WERI-Rb-1 (cell line): ENCODE measurements around the gene PLXND1.

ENCODE experiments used
- DNase-seq: peaks from one replicate; pipeline ENCODE4 v3.0.0-alpha.2; 2020
- H3K27ac ChIP-seq: fragments of 250-450 bp; sonication (Bioruptor Pico); 2 replicates; pipeline ENCODE4 v1.5.1; 2020; ENCODE audit warnings: mild to moderate bottlenecking, moderate library complexity
- H3K27me3 ChIP-seq: fragments of 250-450 bp; sonication (Bioruptor Pico); 2 replicates; pipeline ENCODE4 v1.5.1; 2021; ENCODE audit warnings: mild to moderate bottlenecking, low read depth, moderate library complexity; ENCODE audit not compliant: insufficient read depth, severe bottlenecking
- H3K36me3 ChIP-seq: fragments of 250-450 bp; sonication (Bioruptor Pico); 2 replicates; pipeline ENCODE4 v1.5.1; 2020; ENCODE audit warnings: mild to moderate bottlenecking, moderate library complexity
- H3K4me3 ChIP-seq: 2 replicates; pipeline ENCODE4 v1.5.1; 2011; ENCODE audit warnings: low read depth, mild to moderate bottlenecking, control low read depth, low read length
- H3K9me3 ChIP-seq: fragments of 250-450 bp; sonication (Bioruptor Pico); 2 replicates; pipeline ENCODE4 v1.5.1; 2021; ENCODE audit warnings: mild to moderate bottlenecking, moderate library complexity; ENCODE audit not compliant: severe bottlenecking
- TF ChIP-seq, protein P1 (sequence below): IDR thresholded peaks from 2 replicates; pipeline ENCODE4 v1.5.1; 2011; ENCODE audit warnings: low read depth, mild to moderate bottlenecking, control low read depth, inconsistent platforms, low read length

Gene PLXND1

GRCh38 chr3:129617381-129618185 lies 11.1 kb upstream of the PLXND1 start:
- Histone ChIP-seq H3K36me3 (no peaks in the 10 kb centered on the region), H3K27me3 (no peaks in the 10 kb centered on the region), H3K9me3 (no peaks in the 10 kb centered on the region), H3K27ac (no peak overlapping the region), H3K4me3 (no peak overlapping the region)
- TF ChIP-seq, protein P1, sequence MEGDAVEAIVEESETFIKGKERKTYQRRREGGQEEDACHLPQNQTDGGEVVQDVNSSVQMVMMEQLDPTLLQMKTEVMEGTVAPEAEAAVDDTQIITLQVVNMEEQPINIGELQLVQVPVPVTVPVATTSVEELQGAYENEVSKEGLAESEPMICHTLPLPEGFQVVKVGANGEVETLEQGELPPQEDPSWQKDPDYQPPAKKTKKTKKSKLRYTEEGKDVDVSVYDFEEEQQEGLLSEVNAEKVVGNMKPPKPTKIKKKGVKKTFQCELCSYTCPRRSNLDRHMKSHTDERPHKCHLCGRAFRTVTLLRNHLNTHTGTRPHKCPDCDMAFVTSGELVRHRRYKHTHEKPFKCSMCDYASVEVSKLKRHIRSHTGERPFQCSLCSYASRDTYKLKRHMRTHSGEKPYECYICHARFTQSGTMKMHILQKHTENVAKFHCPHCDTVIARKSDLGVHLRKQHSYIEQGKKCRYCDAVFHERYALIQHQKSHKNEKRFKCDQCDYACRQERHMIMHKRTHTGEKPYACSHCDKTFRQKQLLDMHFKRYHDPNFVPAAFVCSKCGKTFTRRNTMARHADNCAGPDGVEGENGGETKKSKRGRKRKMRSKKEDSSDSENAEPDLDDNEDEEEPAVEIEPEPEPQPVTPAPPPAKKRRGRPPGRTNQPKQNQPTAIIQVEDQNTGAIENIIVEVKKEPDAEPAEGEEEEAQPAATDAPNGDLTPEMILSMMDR: no peak
- DNase-seq: no peak

GRCh38 chr3:129616713-129617112 lies 10.2 kb upstream of the PLXND1 start:
- H3K36me3 ChIP-seq: no peaks in the 10 kb centered on the region
- TF ChIP-seq, protein P1: no peak
- no peak overlapping the region for H3K4me3 ChIP-seq
- no peaks in the 10 kb centered on the region for H3K9me3 ChIP-seq
- H3K27ac ChIP-seq: no peak overlapping the region
- DNase-seq: no peak
- H3K27me3 ChIP-seq: no peaks in the 10 kb centered on the region

DNA sequence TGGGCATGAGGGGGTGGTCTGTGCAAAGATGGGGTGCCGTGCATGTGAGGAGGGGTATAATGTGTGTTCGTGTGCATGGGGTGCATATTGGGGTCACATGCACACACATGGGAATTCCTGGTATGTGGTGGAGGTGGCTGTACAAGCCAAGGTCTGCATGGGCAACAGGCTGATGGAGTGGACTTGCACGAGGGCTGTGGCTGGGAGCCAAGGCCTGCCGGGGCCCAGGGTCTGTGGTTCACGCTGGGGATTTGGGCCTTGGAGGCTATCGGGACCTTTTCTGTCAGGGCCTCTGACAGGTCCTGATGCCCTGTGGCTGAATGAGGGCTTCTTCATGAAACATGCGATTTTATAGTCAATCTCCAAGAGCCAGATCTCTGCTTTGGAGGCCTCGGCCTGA lies 9.8 kb upstream of the PLXND1 start:
- Histone ChIP-seq H3K36me3 (no peaks in the 10 kb centered on the region), H3K9me3 (no peaks in the 10 kb centered on the region), H3K27me3 (no peaks in the 10 kb centered on the region), H3K4me3 (no peak overlapping the region), H3K27ac (no peak overlapping the region)
- no peak for DNase-seq
- TF ChIP-seq, protein P1: no peak

DNA sequence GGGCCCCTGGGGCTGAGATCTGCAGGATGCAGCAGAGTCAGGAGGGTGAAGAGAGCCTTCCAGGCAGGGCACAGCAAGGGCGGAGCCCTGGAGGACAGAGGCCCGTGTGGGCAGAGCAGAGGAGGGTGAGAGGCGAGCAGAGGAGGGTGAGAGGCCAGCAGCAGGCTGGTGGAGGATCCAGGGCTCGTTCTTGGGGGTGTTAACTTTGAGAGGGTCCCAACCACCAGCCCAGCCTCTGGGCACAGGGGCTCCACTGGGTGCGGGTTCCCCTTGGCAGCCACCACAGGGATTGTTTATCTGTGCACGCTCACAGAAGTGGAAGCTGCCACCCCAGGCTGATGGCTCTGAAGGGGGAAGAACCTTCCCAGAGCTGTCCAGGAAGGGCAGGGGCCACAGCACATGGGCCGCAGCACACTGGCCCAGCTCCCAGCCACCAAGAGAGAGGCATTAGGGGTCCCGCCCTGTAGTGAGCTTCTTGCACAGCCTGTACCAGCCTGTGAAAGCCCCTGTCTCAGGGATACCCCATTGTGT lies 9.3 kb upstream of the PLXND1 start:
- TF ChIP-seq, protein P1: no peak
- no peak for DNase-seq
- Histone ChIP-seq H3K27me3 (no peaks in the 10 kb centered on the region), H3K36me3 (no peaks in the 10 kb centered on the region), H3K27ac (no peak overlapping the region), H3K9me3 (no peaks in the 10 kb centered on the region), H3K4me3 (no peak overlapping the region)

GRCh38 chr3:129614927-129615363 lies 8.5 kb upstream of the PLXND1 start:
- H3K27ac ChIP-seq: no peak overlapping the region
- no peaks in the 10 kb centered on the region for H3K27me3 ChIP-seq
- H3K4me3 ChIP-seq: no peak overlapping the region
- TF ChIP-seq, protein P1: no peak
- H3K9me3 ChIP-seq: no peaks in the 10 kb centered on the region
- no peaks in the 10 kb centered on the region for H3K36me3 ChIP-seq
- DNase-seq: no peak
